HEK293T (cell line): ENCODE measurements around the gene ZHX3.

ENCODE experiments used
- BHLHE40 ChIP-seq: fragments of 450-650 bp; IDR thresholded peaks from 2 replicates; pipeline ENCODE4 v1.6.1; 2016; ENCODE audit warnings: mild to moderate bottlenecking, moderate library complexity, borderline replicate concordance
- FOXA1 ChIP-seq: fragments of 450-650 bp; IDR thresholded peaks from 2 replicates; pipeline ENCODE4 v1.6.1; 2016; ENCODE audit warnings: mild to moderate bottlenecking
- HDGF ChIP-seq: fragments of 450-650 bp; IDR thresholded peaks from 2 replicates; pipeline ENCODE4 v1.6.1; 2017; ENCODE audit warnings: antibody characterized with exemption, borderline replicate concordance
- L3MBTL2 ChIP-seq: fragments of 450-650 bp; conservative IDR thresholded peaks from 2 replicates; pipeline ENCODE4 v1.6.1; 2016; ENCODE audit warnings: mild to moderate bottlenecking
- SP1 ChIP-seq: fragments of 450-650 bp; IDR thresholded peaks from 2 replicates; pipeline ENCODE4 v1.6.1; 2017
- SUZ12 ChIP-seq: fragments of 450-650 bp; IDR thresholded peaks from 2 replicates; pipeline ENCODE4 v1.6.1; 2016; ENCODE audit warnings: mild to moderate bottlenecking
- TARDBP ChIP-seq: fragments of 450-650 bp; IDR thresholded peaks from 2 replicates; pipeline ENCODE4 v1.6.1; 2016
- ZNF384 ChIP-seq: fragments of 450-650 bp; IDR thresholded peaks from 2 replicates; pipeline ENCODE4 v1.6.1; 2016

DNA sequence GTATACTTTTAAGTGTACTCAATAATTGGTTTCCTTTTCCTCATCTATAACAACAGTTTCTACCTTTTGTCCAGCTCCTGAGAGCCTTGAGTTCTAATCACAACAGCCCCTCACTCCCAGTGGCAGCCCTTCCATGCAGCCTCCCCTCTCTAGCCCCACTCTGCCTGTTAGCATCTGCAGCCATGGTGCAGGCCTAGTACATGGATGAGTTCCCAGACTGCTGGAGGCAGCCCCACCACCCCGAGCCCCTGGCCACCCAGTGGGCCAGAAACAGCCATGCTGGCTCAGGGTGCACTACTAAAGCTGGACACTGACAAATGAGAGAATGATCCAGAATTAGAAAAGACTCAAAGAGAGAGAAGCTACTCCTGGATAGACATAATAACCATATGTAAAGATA lies 13.4 kb upstream of the ZHX3 start:
- TF ChIP-seq L3MBTL2 (no peak), BHLHE40 (no peak), TARDBP (no peak), SUZ12 (no peak), HDGF (no peak), FOXA1 (no peak), SP1 (no peak), ZNF384 (no peak)
